ENCODE measurements around the gene VGF.
"Not testable (repeated sequence)": the region's sequence is repeated elsewhere in the genome, so short reads cannot be mapped to it uniquely, and the experiment has no call there.

Gene VGF

GRCh38 chr7:101121991-101122932 lies 43.1 kb downstream of the VGF start:
- Mint-ChIP-seq H3K4me1 (peaks cover 63% of the 10 kb centered on the region), H3K27ac (peak overlapping the region; percentile 81 to 94), H3K27me3 (peaks cover 93% of the 10 kb centered on the region), H3K9me3 (no peaks in the 10 kb centered on the region), H3K4me3 (peak overlapping the region; percentile 75 to 84)
- ATAC-seq = no peak
- no peak for DNase-seq

DNA sequence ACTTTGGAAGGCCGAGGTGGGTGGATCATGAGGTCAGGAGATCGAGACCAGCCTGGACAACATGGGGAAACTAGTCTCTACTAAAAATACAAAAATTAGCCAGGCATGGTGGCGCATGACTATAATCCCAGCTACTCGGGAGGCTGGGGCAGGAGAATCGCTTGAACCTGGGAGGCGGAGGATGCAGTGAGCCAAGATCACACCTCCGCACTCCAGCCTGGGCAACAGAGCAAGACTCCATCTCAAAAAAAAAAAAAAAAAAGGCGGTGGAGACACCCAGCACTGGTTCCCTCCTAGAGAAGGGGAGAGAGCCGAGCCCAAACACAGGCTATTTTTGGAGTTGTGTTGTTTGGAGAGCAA lies 43.8 kb downstream of the VGF start:
- DNase-seq, H3K9me3 Mint-ChIP-seq, ATAC-seq: not testable (repeated sequence)
- Mint-ChIP-seq H3K27ac (peak overlapping the region; percentile 81 to 94), H3K27me3 (peaks cover 87% of the 10 kb centered on the region), H3K4me1 (peaks cover 56% of the 10 kb centered on the region), H3K4me3 (peak overlapping the region; percentile 75 to 84)

- no peaks in the 10 kb centered on the region for H3K9me3 Mint-ChIP-seq
- peaks cover 44% of the 10 kb centered on the region for H3K4me1 Mint-ChIP-seq
- no peak overlapping the region for H3K4me3 Mint-ChIP-seq
- no peak overlapping the region for H3K27ac Mint-ChIP-seq
- no peak for DNase-seq
- no peak for ATAC-seq
- H3K27me3 Mint-ChIP-seq = peaks cover 74% of the 10 kb centered on the region
Measured at GRCh38 chr7:101120315-101120714, 45.1 kb downstream of the VGF start.

DNA sequence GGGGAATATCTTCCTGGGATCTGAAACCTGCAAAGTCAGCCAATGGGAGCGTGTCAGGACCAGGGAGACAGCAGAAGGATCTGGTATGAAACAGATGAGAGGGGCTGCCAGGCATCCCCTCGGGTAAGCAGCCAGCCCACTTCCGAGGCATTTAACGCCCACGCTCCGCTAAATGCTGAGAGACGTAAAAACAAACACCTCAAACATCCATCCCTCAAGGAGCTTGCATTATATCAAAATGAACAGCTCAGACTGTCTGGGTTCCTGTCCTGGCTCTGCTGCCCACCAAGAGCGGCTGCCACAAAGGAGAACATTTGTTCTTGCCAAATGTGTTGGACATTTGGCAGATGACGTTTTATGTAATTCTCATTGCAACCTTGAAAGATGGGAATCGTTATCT lies 45.5 kb downstream of the VGF start:
- no peak overlapping the region for H3K4me3 Mint-ChIP-seq
- H3K27ac Mint-ChIP-seq = no peak overlapping the region
- H3K27me3 Mint-ChIP-seq = peaks cover 69% of the 10 kb centered on the region
- peaks cover 39% of the 10 kb centered on the region for H3K4me1 Mint-ChIP-seq
- DNase-seq (no peak), ATAC-seq (no peak)
- H3K9me3 Mint-ChIP-seq = no peaks in the 10 kb centered on the region

DNA sequence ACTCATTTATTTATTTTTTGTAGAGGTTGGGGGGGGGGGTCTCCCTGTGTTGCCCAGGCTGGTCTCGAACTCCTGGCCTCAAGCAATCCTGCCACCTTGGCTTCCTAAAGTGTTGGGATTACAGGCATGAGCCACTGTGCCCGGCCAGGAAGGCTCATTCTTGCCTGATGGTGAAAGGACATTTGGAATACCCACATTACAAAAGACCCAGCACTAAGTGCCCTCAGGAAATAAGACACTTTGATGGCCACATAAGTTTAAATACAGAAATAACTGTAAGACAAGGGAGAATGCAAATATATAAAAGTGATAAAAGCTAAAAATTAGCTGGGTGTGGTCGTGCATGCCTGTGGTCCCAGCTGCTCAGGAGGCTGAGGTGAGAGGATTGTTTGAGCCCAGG lies 46.5 kb downstream of the VGF start:
- peaks cover 32% of the 10 kb centered on the region for H3K4me1 Mint-ChIP-seq
- no peaks in the 10 kb centered on the region for H3K9me3 Mint-ChIP-seq
- no peak overlapping the region for H3K27ac Mint-ChIP-seq
- ATAC-seq = no peak
- no peak overlapping the region for H3K4me3 Mint-ChIP-seq
- no peak for DNase-seq
- peaks cover 61% of the 10 kb centered on the region for H3K27me3 Mint-ChIP-seq

DNA sequence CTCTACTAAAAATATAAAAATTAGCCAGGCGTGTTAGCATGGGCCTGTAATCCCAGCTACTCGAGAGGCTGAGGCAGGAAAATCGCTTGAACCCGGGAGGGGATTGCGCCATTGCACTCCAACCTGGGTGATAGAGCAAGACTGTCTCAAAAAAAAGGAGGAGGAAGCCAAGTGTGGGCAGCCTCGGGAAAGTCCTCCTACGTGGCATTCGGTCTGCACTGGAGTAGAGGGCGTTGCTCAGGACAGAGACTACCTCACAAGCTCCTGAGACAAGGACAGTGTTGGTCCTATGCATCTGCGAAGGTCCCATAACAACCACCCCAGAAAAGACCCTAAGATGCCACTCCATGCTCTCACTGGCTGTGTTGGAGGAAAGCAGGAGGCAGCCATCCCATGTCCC lies 48.5 kb downstream of the VGF start:
- Mint-ChIP-seq H3K9me3 (no peaks in the 10 kb centered on the region), H3K4me1 (peaks cover 15% of the 10 kb centered on the region), H3K27ac (no peak overlapping the region), H3K4me3 (no peak overlapping the region), H3K27me3 (peaks cover 41% of the 10 kb centered on the region)
- no peak for ATAC-seq
- DNase-seq = no peak

DNA sequence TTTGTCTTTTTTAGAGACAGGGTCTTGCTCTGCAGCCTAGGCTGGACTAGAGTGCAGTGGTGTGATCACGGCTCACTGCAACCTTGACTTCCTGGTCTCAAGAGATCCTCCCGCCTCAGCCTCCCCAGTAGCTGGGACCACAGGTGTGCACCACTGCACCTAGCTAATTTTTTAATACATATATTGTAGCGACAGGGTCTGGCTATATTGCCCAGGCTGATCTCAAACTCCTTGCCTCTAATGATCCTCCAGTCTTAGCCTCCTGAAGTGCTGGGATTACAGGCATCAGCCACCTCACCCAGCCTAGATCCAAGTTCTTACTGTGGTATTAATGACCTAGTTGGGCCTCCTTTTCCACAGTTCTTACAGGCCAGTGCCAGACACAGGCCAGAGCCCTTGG lies 50.2 kb downstream of the VGF start:
- Mint-ChIP-seq H3K27me3 (peaks cover 24% of the 10 kb centered on the region), H3K9me3 (no peaks in the 10 kb centered on the region), H3K27ac (peak overlapping the region in 1 of 2 donors; percentile 7), H3K4me3 (no peak overlapping the region), H3K4me1 (peaks cover 7% of the 10 kb centered on the region)
- ATAC-seq (no peak), DNase-seq (no peak)

DNA sequence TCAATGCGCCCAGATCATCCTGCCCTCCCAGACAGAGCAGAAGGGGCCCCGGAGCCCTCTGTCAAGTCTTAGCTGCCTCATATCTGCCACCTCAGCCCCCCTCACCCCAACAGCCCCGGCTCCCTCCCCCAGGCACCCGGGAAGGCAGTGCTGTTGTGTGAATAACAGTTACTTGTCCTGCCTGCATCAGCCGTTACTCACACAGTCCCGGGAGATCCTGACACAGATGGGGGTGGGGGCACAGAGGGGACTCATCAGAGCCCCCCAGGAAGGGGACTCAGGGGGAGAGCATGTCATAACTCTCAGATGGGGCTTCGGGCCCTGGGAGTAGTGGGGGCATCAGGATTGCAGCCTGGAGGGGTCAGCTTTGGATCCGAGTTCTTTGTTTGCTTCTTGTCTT lies 50.9 kb downstream of the VGF start:
- ATAC-seq (no peak), DNase-seq (no peak)
- Mint-ChIP-seq H3K9me3 (no peaks in the 10 kb centered on the region), H3K27me3 (peaks cover 19% of the 10 kb centered on the region), H3K4me3 (no peak overlapping the region), H3K27ac (no peak overlapping the region), H3K4me1 (peaks cover 1% of the 10 kb centered on the region)

- DNase-seq (no peak), ATAC-seq (no peak)
- peak overlapping the region in 1 of 2 donors; percentile 42 for H3K27ac Mint-ChIP-seq
- no peak overlapping the region for H3K4me3 Mint-ChIP-seq
- H3K4me1 Mint-ChIP-seq = peaks cover 3% of the 10 kb centered on the region
- peaks cover 19% of the 10 kb centered on the region for H3K27me3 Mint-ChIP-seq
- no peaks in the 10 kb centered on the region for H3K9me3 Mint-ChIP-seq
Measured at GRCh38 chr7:101113836-101114235, 51.5 kb downstream of the VGF start.

DNA sequence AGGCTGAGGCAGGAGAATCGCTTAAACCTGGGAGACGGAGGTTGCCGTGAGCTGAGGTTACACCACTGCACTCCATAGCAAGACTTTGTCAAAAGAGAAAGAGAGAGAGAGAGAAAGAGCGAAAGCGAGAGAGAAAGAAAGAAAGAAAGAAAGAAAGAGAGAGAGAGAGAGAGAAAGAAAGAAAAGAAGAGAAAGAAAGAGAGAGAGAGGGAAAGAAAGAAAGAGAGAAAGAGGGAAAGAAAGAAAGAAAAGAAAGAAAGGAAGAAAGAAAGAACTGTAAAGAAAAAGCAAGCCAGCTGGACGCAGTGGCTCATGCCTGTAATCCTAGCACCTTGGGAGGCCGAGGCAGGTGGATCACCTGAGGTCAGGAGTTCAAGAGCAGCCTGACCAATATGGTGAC lies 52.2 kb downstream of the VGF start:
- not testable (repeated sequence) for ATAC-seq, H3K27ac Mint-ChIP-seq, H3K9me3 Mint-ChIP-seq, H3K4me1 Mint-ChIP-seq, H3K4me3 Mint-ChIP-seq, DNase-seq
- peaks cover 18% of the 10 kb centered on the region for H3K27me3 Mint-ChIP-seq

Measured in stimulated activated naive CD8-positive, alpha-beta T cell treated with anti-CD3 and anti-CD28 coated beads, Interleukin-15, amount 100 ng/mL, for 72 hours (primary cell).